Subcutaneous abdominal adipose tissue (tissue), 5 donors: Measurements from ENCODE around the gene EIPR1.
"Not testable (repeated sequence)": the region's sequence is repeated elsewhere in the genome, so short reads cannot be mapped to it uniquely, and the experiment has no call there.

Experiments used
- H3K27ac ChIP-seq: one replicate; pipeline ENCODE4 v1.7.0; 2013; ENCODE audit warnings: low read depth, mild to moderate bottlenecking, inconsistent platforms, low read length, moderate library complexity
- H3K27me3 ChIP-seq, 5 donors: one replicate each; pipeline ENCODE4 v1.7.0; 2013; ENCODE audit warnings: low read length in 5 of 5, inconsistent platforms in 1 of 5; ENCODE audit not compliant: control insufficient read depth in 5 of 5, insufficient read depth in 4 of 5
- H3K36me3 ChIP-seq, 5 donors: one replicate each; pipeline ENCODE4 v1.7.0; 2013; ENCODE audit warnings: low read length in 5 of 5; ENCODE audit not compliant: control insufficient read depth in 5 of 5, insufficient read depth in 5 of 5
- H3K4me1 ChIP-seq, 5 donors: one replicate each; pipeline ENCODE4 v1.7.0; 2013; ENCODE audit warnings: low read length in 5 of 5, mild to moderate bottlenecking in 3 of 5, moderate library complexity in 1 of 5; ENCODE audit not compliant: control insufficient read depth in 5 of 5, insufficient read depth in 5 of 5
- H3K4me3 ChIP-seq, 5 donors: one replicate each; pipeline ENCODE4 v1.7.0; 2013; ENCODE audit warnings: low read length in 5 of 5, low read depth in 1 of 5
- H3K9ac ChIP-seq, 5 donors: one replicate each; pipeline ENCODE4 v1.7.0; 2013; ENCODE audit warnings: low read length in 5 of 5, mild to moderate bottlenecking in 4 of 5, moderate library complexity in 3 of 5
- H3K9me3 ChIP-seq, 5 donors: one replicate each; pipeline ENCODE4 v1.7.0; 2013; ENCODE audit warnings: low read length in 5 of 5; ENCODE audit not compliant: control insufficient read depth in 5 of 5
- donor health status: healthy.
- donor health status: healthy.
- donor health status: healthy.
- donor health status: healthy.
- donor health status: healthy.

EIPR1 gene

GRCh38 chr2:3185256-3185655 is 192.4 kb downstream of the EIPR1 start:
- no peak overlapping the region for H3K27ac ChIP-seq
- peaks cover 0 to 3% (median 0%) of the 10 kb centered on the region in 5 donors for H3K4me1 ChIP-seq
- H3K9ac ChIP-seq = no peak overlapping the region
- peaks cover 0 to 32% (median 16%) of the 10 kb centered on the region in 5 donors for H3K36me3 ChIP-seq
- H3K9me3 ChIP-seq = no peaks in the 10 kb centered on the region
- H3K4me3 ChIP-seq = no peak overlapping the region
- no peaks in the 10 kb centered on the region for H3K27me3 ChIP-seq

GRCh38 chr2:3184167-3184566 is 193.5 kb downstream of the EIPR1 start:
- no peak overlapping the region for H3K27ac ChIP-seq
- H3K27me3 ChIP-seq = no peaks in the 10 kb centered on the region
- peaks cover 0 to 23% (median 8%) of the 10 kb centered on the region in 5 donors for H3K36me3 ChIP-seq
- no peaks in the 10 kb centered on the region for H3K9me3 ChIP-seq
- H3K9ac ChIP-seq = no peak overlapping the region
- H3K4me3 ChIP-seq = no peak overlapping the region
- H3K4me1 ChIP-seq = no peaks in the 10 kb centered on the region

- no peaks in the 10 kb centered on the region for H3K9me3 ChIP-seq
- H3K36me3 ChIP-seq = peaks cover 0 to 19% (median 4%) of the 10 kb centered on the region in 5 donors
- no peaks in the 10 kb centered on the region for H3K27me3 ChIP-seq
- no peak overlapping the region for H3K27ac ChIP-seq
- H3K4me3 ChIP-seq = no peak overlapping the region
- no peaks in the 10 kb centered on the region for H3K4me1 ChIP-seq
- no peak overlapping the region for H3K9ac ChIP-seq
These were observed 193.9 kb downstream of the EIPR1 start for GRCh38 chr2:3183766-3184165.

GRCh38 chr2:3182848-3183247 is 194.8 kb downstream of the EIPR1 start:
- no peaks in the 10 kb centered on the region for H3K9me3 ChIP-seq
- peaks cover 0 to 12% (median 0%) of the 10 kb centered on the region in 5 donors for H3K36me3 ChIP-seq
- H3K4me3 ChIP-seq = no peak overlapping the region
- H3K27ac ChIP-seq = no peak overlapping the region
- H3K9ac ChIP-seq = no peak overlapping the region
- no peaks in the 10 kb centered on the region for H3K4me1 ChIP-seq
- H3K27me3 ChIP-seq = no peaks in the 10 kb centered on the region

GRCh38 chr2:3181416-3182010 is 196.1 kb downstream of the EIPR1 start:
- Histone ChIP-seq H3K27me3 (no peaks in the 10 kb centered on the region), H3K27ac (no peak overlapping the region), H3K36me3 (peaks cover 0 to 18% (median 11%) of the 10 kb centered on the region in 5 donors), H3K4me1 (no peaks in the 10 kb centered on the region), H3K9me3 (no peaks in the 10 kb centered on the region), H3K4me3 (no peak overlapping the region), H3K9ac (no peak overlapping the region)

- H3K4me1 ChIP-seq, H3K27ac ChIP-seq, H3K27me3 ChIP-seq, H3K9me3 ChIP-seq, H3K4me3 ChIP-seq, H3K9ac ChIP-seq: not testable (repeated sequence)
- H3K36me3 ChIP-seq = peaks cover 0 to 17% (median 13%) of the 10 kb centered on the region in 5 donors
These were observed 196.8 kb downstream of the EIPR1 start for GRCh38 chr2:3180909-3181221.

GRCh38 chr2:3180082-3180908 is 197.3 kb downstream of the EIPR1 start:
- Histone ChIP-seq H3K9me3 (no peaks in the 10 kb centered on the region), H3K36me3 (peaks cover 0 to 18% (median 13%) of the 10 kb centered on the region in 5 donors), H3K27ac (no peak overlapping the region), H3K27me3 (no peaks in the 10 kb centered on the region), H3K4me1 (no peaks in the 10 kb centered on the region), H3K9ac (no peak overlapping the region), H3K4me3 (no peak overlapping the region)

GRCh38 chr2:3179626-3180025 is 198.0 kb downstream of the EIPR1 start:
- no peak overlapping the region for H3K27ac ChIP-seq
- H3K9ac ChIP-seq = no peak overlapping the region
- no peak overlapping the region for H3K4me3 ChIP-seq
- peaks cover 0 to 17% (median 16%) of the 10 kb centered on the region in 5 donors for H3K36me3 ChIP-seq
- H3K4me1 ChIP-seq = no peaks in the 10 kb centered on the region
- H3K9me3 ChIP-seq = no peaks in the 10 kb centered on the region
- H3K27me3 ChIP-seq = no peaks in the 10 kb centered on the region

- Histone ChIP-seq H3K9me3 (no peaks in the 10 kb centered on the region), H3K27me3 (no peaks in the 10 kb centered on the region), H3K4me3 (no peak overlapping the region), H3K36me3 (peaks cover 0 to 20% (median 16%) of the 10 kb centered on the region in 5 donors), H3K9ac (no peak overlapping the region), H3K4me1 (no peaks in the 10 kb centered on the region), H3K27ac (no peak overlapping the region)
These were observed 198.4 kb downstream of the EIPR1 start for GRCh38 chr2:3179208-3179607.

GRCh38 chr2:3178578-3179031 is 199.0 kb downstream of the EIPR1 start:
- no peak overlapping the region for H3K27ac ChIP-seq
- no peaks in the 10 kb centered on the region for H3K4me1 ChIP-seq
- H3K9ac ChIP-seq = no peak overlapping the region
- H3K27me3 ChIP-seq = no peaks in the 10 kb centered on the region
- H3K36me3 ChIP-seq = peaks cover 0 to 23% (median 16%) of the 10 kb centered on the region in 5 donors
- H3K9me3 ChIP-seq = no peaks in the 10 kb centered on the region
- H3K4me3 ChIP-seq = no peak overlapping the region
